NCI-H146 treated with DMSO at 0.1 percent for 48 hours (cell line): Measurements from ENCODE around the gene CDC123.
"Not testable (repeated sequence)": the region's sequence is repeated elsewhere in the genome, so short reads cannot be mapped to it uniquely, and the experiment has no call there.

Experiments
- DNase-seq: peaks from one replicate; lab custom pipeline; 2025; ENCODE audit not compliant: unreplicated experiment; lab: John Stamatoyannopoulos, UW

The CDC123 gene, protein sequence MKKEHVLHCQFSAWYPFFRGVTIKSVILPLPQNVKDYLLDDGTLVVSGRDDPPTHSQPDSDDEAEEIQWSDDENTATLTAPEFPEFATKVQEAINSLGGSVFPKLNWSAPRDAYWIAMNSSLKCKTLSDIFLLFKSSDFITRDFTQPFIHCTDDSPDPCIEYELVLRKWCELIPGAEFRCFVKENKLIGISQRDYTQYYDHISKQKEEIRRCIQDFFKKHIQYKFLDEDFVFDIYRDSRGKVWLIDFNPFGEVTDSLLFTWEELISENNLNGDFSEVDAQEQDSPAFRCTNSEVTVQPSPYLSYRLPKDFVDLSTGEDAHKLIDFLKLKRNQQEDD

DNA sequence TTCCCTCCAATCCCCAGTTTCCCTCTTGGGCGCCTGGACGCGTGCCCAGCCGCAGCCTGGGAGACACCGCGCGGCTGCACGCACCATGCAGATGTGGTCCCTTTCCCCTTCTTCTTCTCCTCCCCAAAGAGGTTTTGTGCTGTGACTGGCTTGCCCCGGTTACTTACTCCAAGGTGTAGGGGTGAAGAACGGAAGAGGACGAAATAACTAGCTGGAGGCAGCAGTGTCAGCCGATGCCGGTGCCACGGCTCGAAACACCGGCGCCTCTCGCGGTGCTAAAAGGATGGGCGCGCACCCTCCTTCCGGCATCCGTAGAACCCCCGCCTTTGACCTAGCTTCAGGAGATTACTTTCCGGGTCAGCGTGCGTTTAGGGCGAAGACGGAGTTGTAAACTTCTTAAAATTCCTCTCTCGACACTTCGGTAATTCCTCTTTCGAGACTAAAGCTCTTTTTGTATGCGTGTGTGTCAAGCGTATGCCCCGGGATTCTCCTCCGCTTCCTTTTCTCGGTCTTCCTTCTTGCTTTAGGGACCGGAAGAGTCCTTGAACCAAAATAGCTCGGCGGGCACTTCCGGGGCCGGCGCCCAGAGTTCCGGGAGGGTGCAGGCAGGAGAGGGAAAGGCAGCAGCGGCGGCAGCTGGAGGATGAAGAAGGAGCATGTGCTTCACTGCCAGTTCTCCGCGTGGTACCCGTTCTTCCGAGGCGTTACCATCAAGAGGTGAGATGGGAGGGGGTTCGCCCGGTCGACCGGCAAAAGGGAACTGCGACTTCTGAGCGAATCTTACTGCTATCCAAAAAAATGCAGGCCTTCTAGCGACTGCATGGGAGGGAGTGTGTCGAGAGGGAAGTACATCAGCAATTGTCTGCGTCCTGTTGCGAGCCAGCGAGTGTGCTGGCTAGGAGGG is at the start of gene CDC123, which contains the start of gene NUDT5:
TSS of gene CDC123 (plus strand) at position 586 of the 904 bp plus-strand sequence. CDS start at position 644, 58 bp downstream.
TSS of gene NUDT5 (minus strand) at position 289 of the 904 bp plus-strand sequence. CDS start 9,600 bp downstream, outside the sequence.
- DNase-seq, result peak; percentile 99

DNA sequence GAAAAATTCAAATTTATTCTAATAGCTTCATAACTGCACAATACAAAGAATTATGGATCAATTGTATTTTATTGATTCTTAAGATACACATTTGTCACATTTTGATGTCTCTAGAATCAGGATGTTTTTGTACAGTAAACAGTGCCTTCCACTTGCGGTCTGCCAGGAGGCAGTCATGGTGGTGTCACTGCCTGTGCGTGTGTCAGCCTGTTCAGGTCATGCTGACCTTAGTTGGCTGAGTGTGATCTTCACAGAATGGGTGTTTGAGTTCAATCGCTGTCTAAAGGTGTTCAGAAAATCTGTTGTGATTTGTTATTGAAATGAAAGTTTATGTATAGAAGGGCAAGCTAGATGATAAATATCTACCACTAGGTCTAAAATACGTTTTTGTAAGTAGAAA is 45.8 kb upstream of the CDC123 start:
- no peak for DNase-seq

DNA sequence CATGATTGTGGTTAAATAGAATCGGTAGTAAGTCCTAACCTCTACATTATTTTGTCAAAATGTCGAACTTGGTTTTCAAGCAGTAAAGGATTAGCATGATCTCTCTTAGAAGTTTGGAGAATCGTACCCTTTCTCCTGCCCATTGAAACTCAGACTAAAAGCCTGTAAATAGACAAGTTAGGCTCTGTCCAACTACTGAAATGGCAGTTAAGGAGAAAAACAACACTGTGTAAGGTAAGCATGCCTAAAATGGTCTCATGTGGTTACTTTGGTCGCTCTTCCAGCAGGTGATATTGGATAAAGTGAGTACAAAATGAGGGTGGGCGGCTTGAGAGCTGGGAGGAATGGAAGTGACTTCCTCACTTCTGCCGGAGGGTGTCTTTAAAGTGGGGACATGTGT is 41.5 kb upstream of the CDC123 start:
- DNase-seq, result no peak

DNA sequence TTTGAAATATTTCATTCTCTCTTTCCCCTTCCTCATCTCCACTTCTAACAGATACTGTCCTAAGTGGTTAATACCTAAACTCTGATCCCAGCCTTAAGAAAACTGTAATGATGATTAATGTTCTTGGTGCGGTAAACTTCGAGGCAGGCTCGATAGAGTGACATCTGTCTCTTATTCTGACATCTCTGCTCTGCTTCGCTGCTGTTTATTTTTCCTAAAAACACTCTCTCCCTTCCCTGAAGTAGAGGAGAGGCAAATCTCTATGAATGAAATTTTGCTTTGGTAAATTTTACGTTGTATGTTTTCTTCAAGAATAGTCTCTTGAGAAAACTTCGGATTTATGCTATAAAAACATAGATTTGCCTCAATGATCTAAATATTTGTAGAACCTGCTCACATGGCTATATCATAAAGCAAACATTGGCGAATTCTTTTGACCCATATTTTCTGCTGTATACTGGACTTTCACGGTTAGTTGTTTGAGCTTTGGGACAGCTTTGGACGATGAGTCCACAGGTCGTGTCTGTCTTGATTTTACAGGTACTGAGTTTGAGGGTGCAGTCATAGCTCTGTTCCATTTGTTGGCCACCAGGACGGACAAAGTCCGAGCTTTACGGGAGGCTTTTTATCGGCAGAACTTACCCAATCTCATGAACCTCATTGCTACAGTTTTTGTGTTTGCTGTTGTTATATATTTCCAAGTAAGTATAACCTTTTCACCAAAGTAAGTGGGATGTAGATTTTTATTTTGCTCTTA is 39.4 kb upstream of the CDC123 start:
- DNase-seq, result no peak

DNA sequence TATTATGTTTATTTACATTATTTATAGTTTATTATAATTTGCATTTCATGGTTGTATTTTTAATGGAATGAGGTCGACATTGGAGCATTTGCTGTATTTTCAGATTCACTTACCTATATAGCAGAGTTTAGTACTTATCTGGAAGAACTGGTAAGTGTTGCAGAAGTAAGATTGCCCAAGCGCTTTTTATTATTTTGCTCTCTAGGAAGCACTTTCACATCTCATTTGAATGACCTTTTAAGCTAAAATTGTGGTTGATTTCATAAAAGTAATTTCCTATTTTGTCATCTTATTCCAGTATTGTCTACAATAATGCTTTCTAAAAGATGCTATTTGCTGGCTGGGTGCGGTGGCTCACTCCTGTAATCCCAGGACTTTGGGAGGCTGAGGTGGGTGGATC is 37.9 kb upstream of the CDC123 start:
- DNase-seq, result no peak

DNA sequence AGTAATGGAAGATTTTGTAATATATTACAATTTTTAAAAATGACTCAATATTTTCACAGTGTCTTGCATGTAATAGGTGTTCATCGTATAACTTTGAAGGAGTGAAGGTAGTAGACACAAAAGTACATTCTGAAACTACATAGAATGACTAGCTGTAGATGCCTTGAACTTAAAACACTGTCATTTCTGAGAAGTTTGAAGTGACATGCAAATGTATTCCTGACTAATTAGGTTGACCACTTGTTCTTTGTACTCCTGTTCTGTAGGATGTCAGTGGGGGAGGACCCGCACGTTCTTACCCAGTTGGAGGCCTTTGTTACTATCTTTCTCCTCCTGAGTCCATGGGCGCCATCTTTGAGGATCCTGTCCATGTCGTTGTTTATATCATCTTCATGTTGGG is 35.3 kb upstream of the CDC123 start:
- no peak for DNase-seq

DNA sequence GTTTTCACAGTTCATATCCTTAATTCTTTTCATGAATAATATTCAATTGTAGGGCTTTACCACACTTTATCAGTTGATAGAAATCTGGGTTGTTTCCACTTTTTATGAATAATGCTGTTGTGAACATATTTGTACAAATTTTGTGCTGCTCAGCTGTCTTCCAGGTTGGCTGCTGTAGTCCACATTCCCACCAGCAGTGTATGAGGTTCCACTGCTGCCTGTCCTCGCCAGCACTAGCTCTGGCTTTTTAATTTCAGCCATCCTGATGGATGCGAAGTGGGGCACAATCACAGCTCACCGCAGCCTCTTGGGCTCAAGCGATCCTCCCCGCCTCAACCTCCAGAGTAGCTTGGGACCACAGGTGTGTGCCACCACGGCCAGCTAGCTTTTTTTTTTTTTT is 33.1 kb upstream of the CDC123 start:
- no peak for DNase-seq

DNA sequence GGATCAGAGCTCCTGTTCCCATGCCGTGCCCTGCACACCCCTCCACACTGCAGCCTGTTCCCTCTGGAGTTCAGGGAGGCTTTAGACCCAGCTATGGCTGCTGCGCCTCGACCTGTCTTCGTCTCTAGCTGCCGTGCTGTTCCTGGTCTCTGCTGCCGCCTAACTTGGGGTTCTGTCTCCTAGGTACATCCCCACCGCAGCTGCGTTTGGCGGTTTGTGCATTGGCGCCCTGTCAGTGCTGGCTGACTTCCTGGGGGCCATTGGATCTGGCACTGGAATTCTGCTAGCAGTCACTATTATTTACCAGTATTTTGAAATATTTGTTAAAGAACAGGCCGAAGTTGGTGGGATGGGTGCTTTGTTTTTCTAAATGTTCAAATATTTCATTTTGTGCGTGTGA is 31.9 kb upstream of the CDC123 start:
- DNase-seq, result no peak

DNA sequence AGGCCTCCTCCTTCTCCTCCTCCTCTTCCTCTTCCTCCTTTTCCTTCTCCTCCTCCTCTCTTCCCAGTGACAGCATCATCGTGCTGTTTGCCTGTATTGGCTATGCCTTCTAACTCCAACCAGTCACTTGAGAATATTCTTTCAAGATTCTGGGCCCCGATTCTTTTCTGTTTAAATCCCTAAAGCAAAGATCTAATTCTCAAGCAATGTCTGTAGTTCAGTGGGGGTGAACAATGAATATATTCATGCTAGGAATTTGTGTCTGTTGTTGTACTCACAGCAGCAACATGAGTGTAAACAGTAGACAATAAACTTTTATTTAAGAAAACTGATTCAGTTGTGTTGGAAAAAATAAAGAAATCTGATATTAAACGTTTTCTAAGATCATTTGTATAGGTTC is 31.0 kb upstream of the CDC123 start:
- no peak for DNase-seq

DNA sequence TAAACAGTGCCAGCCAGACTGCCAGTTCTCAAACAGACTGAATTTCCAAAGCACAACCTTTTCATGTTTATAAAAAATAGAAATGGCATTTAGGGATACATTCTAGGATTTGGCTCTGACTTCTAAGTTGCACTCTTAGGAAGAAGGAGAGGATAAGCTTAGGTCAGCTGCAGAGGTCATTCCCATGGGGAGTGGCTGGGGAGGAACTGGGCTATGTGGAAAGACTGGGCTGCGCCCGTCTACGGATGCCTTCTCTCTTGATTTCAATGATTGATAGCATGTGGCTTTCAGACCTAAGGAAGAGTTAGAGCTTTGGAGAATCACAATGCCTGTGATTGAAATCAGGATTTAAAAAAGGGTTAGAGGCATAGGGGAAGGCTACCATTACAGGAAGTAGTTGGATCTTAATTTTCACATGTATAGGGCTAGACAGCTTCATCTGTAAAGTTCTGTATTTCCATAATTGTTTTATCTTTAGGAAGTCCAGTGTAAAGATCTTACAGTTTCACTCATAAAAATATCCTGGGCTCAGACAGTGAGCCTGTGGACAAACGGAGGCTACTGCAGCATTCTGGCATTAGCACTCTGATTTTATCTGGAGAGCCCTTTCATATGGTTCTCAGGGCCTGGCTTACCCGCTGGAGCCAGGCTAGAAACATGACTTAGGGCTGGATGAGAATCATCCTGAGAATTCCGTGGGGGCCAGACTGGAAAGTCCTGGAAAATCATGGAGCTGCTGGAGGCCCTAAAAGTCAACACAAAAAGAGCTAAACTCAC is 29.8 kb upstream of the CDC123 start:
- DNase-seq, result no peak

DNA sequence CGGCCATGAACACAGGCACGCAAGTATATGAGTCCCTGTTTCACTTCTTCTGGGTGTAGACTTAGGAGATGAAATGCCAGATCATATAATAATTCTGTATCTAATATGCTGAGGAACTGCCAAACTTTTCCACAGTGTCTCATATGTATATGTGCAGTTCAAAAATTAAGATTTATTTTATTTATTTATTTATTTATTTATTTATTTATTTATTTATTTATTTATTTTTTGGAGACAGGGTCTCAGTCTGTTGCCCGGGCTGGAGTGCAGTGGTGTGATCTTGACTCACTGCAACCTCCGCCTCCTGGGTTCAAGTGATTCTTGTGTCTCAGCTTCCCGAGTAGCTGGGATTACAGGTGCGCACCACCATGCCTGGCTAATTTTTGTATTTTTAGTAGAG is 24.5 kb upstream of the CDC123 start:
- not testable (repeated sequence) for DNase-seq

DNA sequence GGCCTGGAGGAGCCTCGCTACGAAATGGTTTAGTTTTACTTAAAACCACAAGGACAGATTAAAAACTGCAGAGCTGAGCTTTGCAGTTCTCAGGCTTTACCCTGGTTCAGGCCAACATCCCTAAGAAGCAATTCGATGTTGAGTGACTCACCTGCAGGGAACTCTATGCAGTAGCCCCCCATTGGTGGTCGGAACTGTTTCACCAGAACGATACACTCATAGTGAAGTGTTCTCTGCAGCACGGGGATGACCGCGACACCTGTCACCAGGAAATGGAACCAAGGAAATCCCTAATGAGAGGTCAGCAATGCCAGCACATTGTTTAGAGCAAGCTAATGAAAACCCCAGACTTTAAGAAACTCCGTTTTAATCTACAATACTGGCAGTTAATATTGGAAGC is 18.3 kb upstream of the CDC123 start:
- DNase-seq, result no peak

DNA sequence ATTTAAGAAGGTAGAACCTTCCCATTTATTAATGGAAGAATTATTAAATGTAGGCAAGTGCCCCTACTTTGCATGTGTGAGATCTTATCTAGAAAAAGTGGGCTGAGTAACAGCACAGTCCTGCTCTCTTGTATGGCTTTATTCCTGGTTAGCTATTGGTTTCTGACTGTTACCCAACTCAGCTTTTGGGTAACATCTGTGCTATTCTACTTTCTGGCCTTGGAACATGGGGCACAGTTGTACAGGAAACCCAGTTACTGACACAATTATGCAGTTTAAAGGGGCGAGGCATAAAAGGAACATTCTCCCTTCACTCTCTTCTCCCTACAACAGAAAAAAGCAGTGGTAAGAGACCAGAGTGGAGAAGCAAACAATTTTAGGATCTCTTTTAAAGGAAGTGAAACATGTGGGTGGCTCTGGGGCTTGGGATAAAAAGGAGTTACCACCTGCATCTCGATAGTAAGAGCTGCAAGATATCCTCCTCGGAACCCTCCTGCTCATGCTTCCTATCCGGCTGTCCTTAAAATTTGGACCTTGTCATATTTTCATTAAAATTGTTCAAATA is 16.3 kb upstream of the CDC123 start:
- DNase-seq, result no peak

DNA sequence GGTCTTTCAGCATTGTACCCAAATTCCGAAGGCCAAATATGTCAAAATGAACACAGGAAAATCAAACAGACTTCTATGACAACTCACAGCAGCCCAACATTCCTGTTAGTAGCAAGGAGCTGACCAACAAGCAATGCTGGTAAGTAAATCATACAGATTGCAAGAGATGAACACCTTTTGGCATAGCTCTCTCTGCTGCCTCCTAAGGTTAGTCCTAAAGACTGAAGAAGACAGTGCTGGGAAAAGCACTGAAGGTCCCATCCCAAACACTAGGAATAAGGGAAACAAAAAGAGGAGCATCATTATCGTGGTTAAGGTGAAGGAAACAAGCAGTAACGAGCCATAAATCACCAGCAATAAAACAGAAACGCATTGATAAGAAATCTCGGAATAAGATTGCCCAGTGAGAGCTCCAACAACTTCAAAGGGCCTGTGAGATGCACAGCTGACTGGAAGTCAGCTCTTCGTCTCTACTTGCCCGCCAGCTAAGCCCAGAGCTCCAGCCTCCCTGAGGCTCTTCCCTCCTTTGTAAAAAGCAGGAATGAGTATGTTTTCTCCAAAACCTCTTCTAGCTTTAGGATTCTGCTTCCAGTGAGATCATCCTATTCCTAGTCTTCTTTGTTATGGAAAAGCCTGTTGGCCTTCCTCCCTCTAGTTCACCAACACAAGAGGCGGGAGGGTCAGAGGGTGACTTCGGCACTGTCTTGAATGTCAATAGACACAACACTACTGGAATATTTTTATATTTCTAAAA is 15.6 kb upstream of the CDC123 start:
- DNase-seq, result no peak

DNA sequence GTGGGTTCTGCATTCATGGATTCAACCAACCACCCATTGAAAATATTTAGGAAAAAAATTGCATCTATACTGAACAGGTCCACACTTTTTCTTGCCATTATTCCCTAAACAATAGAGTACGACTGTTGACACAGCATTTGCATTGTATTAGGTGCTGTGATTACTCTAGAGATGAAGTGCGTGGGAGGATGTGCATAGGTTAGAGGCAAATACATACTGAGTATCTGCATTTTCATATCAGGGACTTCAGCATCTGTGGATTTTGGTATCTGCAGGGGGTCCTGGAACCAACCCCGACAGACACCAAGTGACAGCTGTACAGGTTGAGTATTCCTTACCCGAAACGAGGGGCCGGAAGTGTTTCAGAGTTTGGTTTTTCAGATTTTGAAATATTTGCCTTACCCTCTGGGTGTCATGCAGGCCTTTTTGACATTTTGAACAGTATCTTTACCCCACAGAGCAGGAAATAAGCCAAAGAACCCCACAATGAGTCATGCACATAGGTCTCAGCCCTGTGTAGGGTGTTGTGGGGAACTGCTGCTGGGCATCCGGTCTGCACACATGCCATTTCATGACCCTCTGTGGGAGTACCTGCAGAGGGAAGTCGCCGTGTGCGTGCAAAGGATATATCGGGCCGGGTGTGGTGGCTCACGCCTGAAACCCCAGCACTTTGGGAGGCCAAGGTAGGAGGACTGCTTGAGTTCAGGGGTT is 14.8 kb upstream of the CDC123 start:
- DNase-seq, result no peak

DNA sequence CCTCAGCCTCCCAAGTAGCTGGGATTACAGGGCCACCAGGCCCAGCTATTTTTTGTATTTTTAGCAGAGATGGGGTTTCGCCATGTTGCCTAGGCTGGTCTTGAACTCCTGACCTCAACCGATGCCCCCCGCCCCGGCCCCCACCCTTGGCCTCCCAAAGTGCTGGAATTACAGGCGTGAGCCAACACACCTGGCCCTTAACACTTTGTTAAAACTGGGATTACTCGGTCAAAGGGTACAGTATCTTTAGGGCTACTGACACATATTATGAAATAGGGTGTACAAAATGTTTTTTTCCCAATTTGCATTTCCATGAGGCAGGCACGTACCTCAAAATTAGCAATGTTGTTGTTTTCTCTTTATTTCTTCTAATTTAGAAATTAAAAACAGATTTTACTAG is 11.8 kb upstream of the CDC123 start:
- no peak for DNase-seq

DNA sequence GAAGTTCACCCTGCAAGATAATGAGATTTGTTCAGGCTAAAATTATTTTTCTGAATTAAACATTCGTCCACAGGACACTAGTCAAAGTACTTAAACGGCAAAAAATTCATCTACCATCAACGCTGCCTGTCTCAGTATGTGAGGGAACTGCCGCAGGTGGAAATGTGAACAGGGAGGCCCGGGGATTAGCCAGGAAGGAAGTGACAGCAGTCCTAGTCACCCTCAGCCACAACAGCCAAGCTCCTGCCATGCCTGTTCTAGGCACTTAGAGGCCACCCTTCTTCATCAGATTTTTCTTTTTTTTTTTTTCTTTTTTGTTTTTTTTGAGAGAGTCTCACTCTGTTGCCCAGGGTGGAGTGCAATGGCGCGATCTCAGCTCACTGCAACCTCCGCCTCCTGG is 9.7 kb upstream of the CDC123 start:
- no peak for DNase-seq

DNA sequence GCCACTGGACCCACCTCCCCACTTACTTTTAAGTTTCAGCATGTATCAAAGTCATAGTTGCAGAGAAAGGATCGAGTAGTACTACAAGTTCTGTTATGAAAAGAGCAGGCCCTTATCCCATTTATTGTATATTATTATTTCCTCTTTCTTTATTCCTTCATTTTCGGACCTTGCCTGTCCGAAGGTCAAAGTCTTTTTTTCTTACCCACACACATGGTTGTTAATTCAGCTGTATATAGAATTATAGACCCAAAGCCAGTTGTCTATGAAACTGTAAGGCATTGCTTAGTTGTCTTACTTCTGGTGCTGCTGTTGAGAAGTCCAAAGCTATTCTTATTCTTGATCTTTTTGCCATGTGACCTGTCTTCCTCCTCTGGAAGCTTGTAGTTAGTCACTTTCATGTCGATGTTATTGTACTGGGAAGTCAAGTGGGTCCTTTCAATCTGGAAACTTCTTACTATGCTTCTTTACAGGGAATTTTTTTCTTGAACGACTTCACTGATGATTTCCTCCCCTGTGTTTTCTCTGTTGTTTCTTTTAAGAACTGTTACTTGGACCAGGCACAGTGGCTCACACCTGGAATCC is 8.6 kb upstream of the CDC123 start:
- no peak for DNase-seq

DNA sequence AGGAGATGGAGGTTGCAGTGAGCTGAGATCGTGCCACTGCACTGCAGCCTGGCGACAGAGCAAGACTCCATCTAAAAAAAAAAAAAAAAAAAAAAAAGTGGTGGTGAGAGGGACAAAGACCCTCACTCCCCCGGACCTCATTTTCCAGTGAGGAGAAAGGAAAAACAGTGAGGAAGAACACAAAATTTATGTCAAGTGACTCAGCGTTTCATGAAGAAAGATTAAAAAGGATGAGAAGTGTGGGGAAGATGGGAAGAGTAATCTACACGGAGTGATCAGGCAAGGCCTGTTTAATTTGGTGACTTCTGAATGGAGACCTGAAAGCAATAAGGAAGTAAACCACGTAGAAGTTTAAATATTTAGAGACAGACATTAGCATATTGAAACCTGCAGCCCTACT is 7.3 kb upstream of the CDC123 start:
- DNase-seq, result no peak
